OCI-LY7 (cell line): ENCODE measurements around the gene CCDC33.

Experiments
- EZH2phosphoT487 ChIP-seq: fragments of 200-600 bp; sonication (generic); IDR thresholded peaks from 2 replicates; pipeline ENCODE4 v1.6.1; 2018; ENCODE audit warnings: low read depth, borderline replicate concordance, mild to moderate bottlenecking, mixed run types, antibody characterized with exemption, low read length, moderate library complexity, mixed read lengths
- TF ChIP-seq, protein P1 (sequence below): fragments of 200-600 bp; sonication (generic); conservative IDR thresholded peaks from 2 replicates; pipeline ENCODE4 v1.5.1; 2014; ENCODE audit warnings: mild to moderate bottlenecking, antibody characterized with exemption, low read length, moderate library complexity, mixed read lengths

DNA sequence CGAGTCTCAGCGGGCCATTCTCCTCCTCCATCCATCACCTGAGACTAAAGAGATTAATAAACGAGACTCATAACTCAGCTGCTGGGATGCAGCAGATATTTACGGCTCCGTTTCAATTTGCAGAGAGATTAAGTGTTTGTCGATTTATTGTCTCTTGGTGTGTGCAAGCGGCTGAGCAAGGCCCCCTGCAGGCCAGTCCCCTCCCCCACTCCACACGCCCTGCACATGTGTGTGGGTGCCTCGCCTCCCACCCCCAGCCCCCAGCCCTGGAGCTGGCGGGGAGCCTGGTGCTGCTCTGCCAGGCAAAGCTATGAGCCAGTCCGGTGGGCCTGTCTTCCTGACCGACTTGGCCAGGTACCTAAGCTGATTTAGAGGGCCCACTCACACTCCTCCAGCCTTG lies 68.3 kb downstream of the CCDC33 start:
- TF ChIP-seq EZH2phosphoT487 = no peak
- TF ChIP-seq, protein P1, sequence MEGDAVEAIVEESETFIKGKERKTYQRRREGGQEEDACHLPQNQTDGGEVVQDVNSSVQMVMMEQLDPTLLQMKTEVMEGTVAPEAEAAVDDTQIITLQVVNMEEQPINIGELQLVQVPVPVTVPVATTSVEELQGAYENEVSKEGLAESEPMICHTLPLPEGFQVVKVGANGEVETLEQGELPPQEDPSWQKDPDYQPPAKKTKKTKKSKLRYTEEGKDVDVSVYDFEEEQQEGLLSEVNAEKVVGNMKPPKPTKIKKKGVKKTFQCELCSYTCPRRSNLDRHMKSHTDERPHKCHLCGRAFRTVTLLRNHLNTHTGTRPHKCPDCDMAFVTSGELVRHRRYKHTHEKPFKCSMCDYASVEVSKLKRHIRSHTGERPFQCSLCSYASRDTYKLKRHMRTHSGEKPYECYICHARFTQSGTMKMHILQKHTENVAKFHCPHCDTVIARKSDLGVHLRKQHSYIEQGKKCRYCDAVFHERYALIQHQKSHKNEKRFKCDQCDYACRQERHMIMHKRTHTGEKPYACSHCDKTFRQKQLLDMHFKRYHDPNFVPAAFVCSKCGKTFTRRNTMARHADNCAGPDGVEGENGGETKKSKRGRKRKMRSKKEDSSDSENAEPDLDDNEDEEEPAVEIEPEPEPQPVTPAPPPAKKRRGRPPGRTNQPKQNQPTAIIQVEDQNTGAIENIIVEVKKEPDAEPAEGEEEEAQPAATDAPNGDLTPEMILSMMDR = no peak
